GM21576 (cell line): Measurements from ENCODE around the gene ZFTA.
"Not testable (repeated sequence)": the region's sequence is repeated elsewhere in the genome, so short reads cannot be mapped to it uniquely, and the experiment has no call there.

Experiments
- ATAC-seq: cut with Tn5 transposase; IDR thresholded peaks from one replicate; pipeline ENCODE4 v1.9.1; 2021; ENCODE audit warnings: mild to moderate bottlenecking, moderate library complexity; ENCODE audit not compliant: unreplicated experiment

Gene ZFTA

GRCh38 chr11:63768237-63769041, at the start of gene ZFTA:
TSS of gene ZFTA (minus strand) at chr11:63768775. CDS start at chr11:63768622, 153 bp downstream.
- ATAC-seq, result peak; percentile 45

GRCh38 chr11:63817758-63818498, 49.4 kb upstream of the ZFTA start:
- no peak for ATAC-seq

GRCh38 chr11:63816732-63817131, 48.2 kb upstream of the ZFTA start:
- no peak for ATAC-seq

- ATAC-seq, result no peak
Observed at GRCh38 chr11:63816166-63816565, 47.6 kb upstream of the ZFTA start.

- ATAC-seq, result no peak
Observed at GRCh38 chr11:63814383-63814736, 45.8 kb upstream of the ZFTA start.

- ATAC-seq, result peak; percentile 24
Observed at GRCh38 chr11:63813563-63814382, 45.2 kb upstream of the ZFTA start.

- peak; percentile 69 for ATAC-seq
Observed at GRCh38 chr11:63813035-63813562, 44.5 kb upstream of the ZFTA start, which contains the start of gene SPINDOC. TSS of gene SPINDOC (plus strand) at chr11:63813456. CDS start at chr11:63813687, 231 bp downstream.

- no peak for ATAC-seq
Observed at GRCh38 chr11:63811522-63811921, 42.9 kb upstream of the ZFTA start.

GRCh38 chr11:63810383-63810782, 41.8 kb upstream of the ZFTA start:
- not testable (repeated sequence) for ATAC-seq

GRCh38 chr11:63805844-63806415, 37.4 kb upstream of the ZFTA start:
- ATAC-seq, result no peak

GRCh38 chr11:63804259-63804658, 35.7 kb upstream of the ZFTA start:
- ATAC-seq, result no peak

GRCh38 chr11:63802637-63803414, 34.3 kb upstream of the ZFTA start:
- no peak for ATAC-seq

- ATAC-seq, result no peak
Observed at GRCh38 chr11:63800921-63801320, 32.3 kb upstream of the ZFTA start.

GRCh38 chr11:63795066-63795465, 26.5 kb upstream of the ZFTA start:
- ATAC-seq, result no peak

GRCh38 chr11:63793161-63793560, 24.6 kb upstream of the ZFTA start:
- no peak for ATAC-seq

- no peak for ATAC-seq
Observed at GRCh38 chr11:63791495-63792167, 23.1 kb upstream of the ZFTA start.

GRCh38 chr11:63785823-63786222, 17.2 kb upstream of the ZFTA start:
- no peak for ATAC-seq

GRCh38 chr11:63783925-63784592, 15.5 kb upstream of the ZFTA start:
- ATAC-seq, result no peak

- no peak for ATAC-seq
Observed at GRCh38 chr11:63782749-63783148, 14.2 kb upstream of the ZFTA start.
